Tibial nerve (tissue), 4 donors: ENCODE results near the gene LCNL1. TPM values are rescaled to one million over a fixed set of nuclear protein-coding genes. Genes with fewer than 3 reads are reported as not detected.

ENCODE experiments used
- DNase-seq, 2 donors: peaks; one replicate each; pipeline ENCODE4 v3.0.0-alpha.2; 2019; ENCODE audit warnings: low spot score in 2 of 2
- H3K27ac ChIP-seq, 4 donors: fragments of 200-600 bp; sonication (generic) in 3 of 4; one replicate each; pipeline ENCODE4 v1.5.1; 2017 to 2019; ENCODE audit warnings: mild to moderate bottlenecking in 1 of 4
- H3K27me3 ChIP-seq, 2 donors: fragments of 200-600 bp; sonication (generic) in 1 of 2; one replicate each; pipeline versions ENCODE4 v1.5.1 to v1.6.0; 2017 to 2019
- H3K36me3 ChIP-seq, 3 donors: fragments of 200-600 bp; sonication (generic); one replicate each; pipeline ENCODE4 v1.5.1; 2018 to 2019
- H3K4me1 ChIP-seq, 4 donors: fragments of 200-600 bp; sonication (generic) in 3 of 4; one replicate each; pipeline ENCODE4 v1.5.1; 2017 to 2019
- H3K4me3 ChIP-seq, 4 donors: fragments of 200-600 bp; sonication (generic) in 3 of 4; one replicate each; pipeline ENCODE4 v1.5.1; 2017 to 2019; ENCODE audit warnings: mild to moderate bottlenecking in 1 of 4, moderate library complexity in 1 of 4
- H3K9me3 ChIP-seq, 4 donors: fragments of 200-600 bp; sonication (generic) in 3 of 4; one replicate each; pipeline ENCODE4 v1.5.1; 2017 to 2019
- EP300 ChIP-seq, 2 donors: sonication (generic); formaldehyde crosslinking; IDR thresholded peaks; one replicate each; pipeline ENCODE4 v1.6.1; 2017; ENCODE audit warnings: antibody characterized with exemption in 2 of 2, mild to moderate bottlenecking in 1 of 2
- POLR2A ChIP-seq, 2 donors: fragments of 450-650 bp; IDR thresholded peaks; one replicate each; pipeline ENCODE4 v1.6.1; 2017; ENCODE audit warnings: antibody characterized with exemption in 2 of 2, mild to moderate bottlenecking in 2 of 2, moderate library complexity in 2 of 2
- WGBS, 2 donors: methylation state at CpG; one replicate each; pipeline ENCODE4 v1.1.5; 2018; 5-methylcytosine and 5-hydroxymethylcytosine counted together
- total RNA-seq, 4 donors: library from RNA; depleted of rRNA; stranded (reverse); fragments of >200 nt; gene quantifications; one replicate each; pipeline ENCODE4 v1.1.0, GENCODE V29; 2016
- TF ChIP-seq, protein P1 (sequence below), 5 experiments: fragments of 200-600 bp in 3 of 5; fragments of 450-650 bp in 2 of 5; sonication (generic) in 3 of 5; IDR thresholded peaks; one replicate each; pipeline ENCODE4 v1.5.1; 2016 to 2019; ENCODE audit warnings: antibody characterized with exemption in 5 of 5, mild to moderate bottlenecking in 3 of 5, moderate library complexity in 2 of 5

The LCNL1 gene
- total RNA-seq, 4 donors from 2014 or later, result 14.7 to 86.3 (median 64.3) TPM

DNA sequence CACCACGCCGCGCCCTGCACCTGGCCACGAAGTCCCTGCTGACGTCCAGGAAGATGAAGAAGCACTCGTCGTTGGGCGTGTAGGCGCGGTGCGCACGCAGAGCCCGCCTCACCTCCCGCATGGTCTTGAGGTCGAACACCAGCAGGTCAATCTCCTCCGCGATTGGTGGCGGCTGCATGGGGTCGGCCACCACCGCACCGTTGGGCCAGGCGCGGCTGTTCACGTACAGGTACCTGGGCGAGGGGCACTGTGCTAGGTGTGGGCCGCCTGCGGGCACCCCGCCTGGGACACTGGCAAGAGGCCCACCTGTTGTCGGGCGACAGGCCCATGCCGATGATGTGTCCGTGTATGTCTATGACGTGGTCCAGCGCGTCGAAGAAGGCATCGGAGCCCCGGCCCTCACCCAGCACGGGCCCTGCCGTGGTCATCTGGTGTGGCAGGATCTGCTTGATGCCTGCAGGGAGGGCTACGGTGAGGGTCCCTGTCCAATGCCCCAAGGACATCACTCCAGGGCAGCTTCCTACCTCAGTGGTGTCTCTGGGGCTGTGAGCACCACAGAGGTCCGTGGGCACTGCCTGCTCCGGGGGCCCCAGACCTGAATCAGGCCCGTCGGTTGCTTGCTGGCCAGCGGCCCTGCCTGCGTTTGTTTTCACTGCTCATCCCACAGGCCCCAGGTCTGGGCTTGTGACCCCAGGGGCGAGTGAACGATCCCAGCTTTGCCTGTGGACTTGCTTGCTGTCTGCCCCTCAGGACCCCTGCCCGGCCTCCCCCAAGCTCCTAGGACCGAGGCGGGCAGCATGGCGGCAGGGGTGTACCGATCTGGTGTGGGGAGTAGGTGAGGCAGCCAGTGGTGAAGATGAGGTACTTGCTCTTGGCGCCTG lies 41.3 kb upstream of the LCNL1 start:
- Histone ChIP-seq H3K4me3 (no peak overlapping the region), H3K4me1 (peaks cover 0 to 46% (median 15%) of the 10 kb centered on the region in 4 donors), H3K27ac (no peak overlapping the region), H3K9me3 (no peaks in the 10 kb centered on the region), H3K36me3 (peaks cover 4 to 56% (median 29%) of the 10 kb centered on the region in 3 donors), H3K27me3 (no peaks in the 10 kb centered on the region)
- 94% methylated on average over 48 to 52 of the region's 55 CpGs for WGBS, 2 donors
- TF ChIP-seq POLR2A (IDR thresholded peaks at IDR 0.05) (no peak), EP300 (IDR thresholded peaks at IDR 0.05) (no peak)
- TF ChIP-seq, protein P1, sequence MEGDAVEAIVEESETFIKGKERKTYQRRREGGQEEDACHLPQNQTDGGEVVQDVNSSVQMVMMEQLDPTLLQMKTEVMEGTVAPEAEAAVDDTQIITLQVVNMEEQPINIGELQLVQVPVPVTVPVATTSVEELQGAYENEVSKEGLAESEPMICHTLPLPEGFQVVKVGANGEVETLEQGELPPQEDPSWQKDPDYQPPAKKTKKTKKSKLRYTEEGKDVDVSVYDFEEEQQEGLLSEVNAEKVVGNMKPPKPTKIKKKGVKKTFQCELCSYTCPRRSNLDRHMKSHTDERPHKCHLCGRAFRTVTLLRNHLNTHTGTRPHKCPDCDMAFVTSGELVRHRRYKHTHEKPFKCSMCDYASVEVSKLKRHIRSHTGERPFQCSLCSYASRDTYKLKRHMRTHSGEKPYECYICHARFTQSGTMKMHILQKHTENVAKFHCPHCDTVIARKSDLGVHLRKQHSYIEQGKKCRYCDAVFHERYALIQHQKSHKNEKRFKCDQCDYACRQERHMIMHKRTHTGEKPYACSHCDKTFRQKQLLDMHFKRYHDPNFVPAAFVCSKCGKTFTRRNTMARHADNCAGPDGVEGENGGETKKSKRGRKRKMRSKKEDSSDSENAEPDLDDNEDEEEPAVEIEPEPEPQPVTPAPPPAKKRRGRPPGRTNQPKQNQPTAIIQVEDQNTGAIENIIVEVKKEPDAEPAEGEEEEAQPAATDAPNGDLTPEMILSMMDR (IDR thresholded peaks at IDR 0.05), result no peak
- no peak for DNase-seq

DNA sequence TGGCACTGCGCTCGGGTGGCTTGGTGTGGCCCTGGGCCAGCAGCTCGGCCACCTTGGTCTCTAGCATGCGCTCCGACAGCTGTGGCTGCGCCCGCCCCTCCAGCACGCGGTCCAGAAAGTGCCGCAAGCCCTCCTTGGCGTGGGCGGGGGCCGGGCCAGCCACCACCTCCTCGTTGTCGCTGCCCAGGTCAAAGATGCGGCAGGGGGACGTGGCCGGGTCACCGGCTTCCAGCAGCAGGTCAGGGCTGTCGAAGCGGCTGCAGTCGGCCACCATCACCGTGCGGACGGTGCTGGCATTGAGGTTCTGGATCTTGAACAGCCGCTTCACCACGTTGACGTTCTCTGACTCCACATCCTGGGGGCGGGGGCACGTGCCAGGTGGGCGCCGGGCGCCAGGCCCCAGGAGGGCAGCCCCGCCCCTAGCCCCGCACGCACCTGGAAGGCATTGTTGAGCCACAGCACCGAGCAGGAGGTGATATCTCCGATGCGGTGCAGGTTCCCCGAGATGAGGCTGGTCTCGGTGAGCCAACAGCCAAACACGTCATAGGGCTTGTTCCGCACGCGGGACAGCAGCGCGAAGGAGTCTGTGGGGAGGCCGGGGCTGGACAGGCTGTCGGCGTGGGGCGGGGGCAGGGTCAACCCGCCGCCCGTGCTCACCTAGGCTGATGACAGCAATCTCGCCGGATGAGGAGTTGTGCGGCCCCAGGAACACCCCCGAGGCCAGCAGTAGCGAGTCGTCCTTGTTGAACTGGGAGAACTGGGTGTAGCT lies 40.5 kb upstream of the LCNL1 start:
- 90 to 96% methylated on average over 34 to 60 of the region's 60 CpGs for WGBS, 2 donors
- Histone ChIP-seq H3K9me3 (no peaks in the 10 kb centered on the region), H3K4me1 (peaks cover 0 to 54% (median 21%) of the 10 kb centered on the region in 4 donors), H3K27me3 (no peaks in the 10 kb centered on the region), H3K4me3 (no peak overlapping the region), H3K36me3 (peaks cover 4 to 53% (median 29%) of the 10 kb centered on the region in 3 donors), H3K27ac (no peak overlapping the region)
- no peak for TF ChIP-seq EP300 (IDR thresholded peaks at IDR 0.05)
- TF ChIP-seq, protein P1 (IDR thresholded peaks at IDR 0.05), result no peak
- no peak for TF ChIP-seq POLR2A (IDR thresholded peaks at IDR 0.05)
- DNase-seq, result peak in 1 of 2 donors; percentile 12

- H3K27me3 ChIP-seq, result no peaks in the 10 kb centered on the region
- no peaks in the 10 kb centered on the region for H3K9me3 ChIP-seq
- H3K27ac ChIP-seq, result peak overlapping the region in 1 of 4 donors; percentile 91
- peak overlapping the region in 3 of 4 donors; percentile 66 to 93 (median 92) for H3K4me3 ChIP-seq
- H3K36me3 ChIP-seq, result peaks cover 4 to 47% (median 29%) of the 10 kb centered on the region in 3 donors
- WGBS, 2 donors, result 90 to 91% methylated on average over 12 to 16 of the region's 16 CpGs
- DNase-seq, result peak in 1 of 2 donors; percentile 13
- TF ChIP-seq EP300 (IDR thresholded peaks at IDR 0.05) (no peak), POLR2A (IDR thresholded peaks at IDR 0.05) (no peak)
- TF ChIP-seq, protein P1 (IDR thresholded peaks at IDR 0.05), result no peak
- peaks cover 0 to 60% (median 27%) of the 10 kb centered on the region in 4 donors for H3K4me1 ChIP-seq
Observed at GRCh38 chr9:136942881-136943230, 39.9 kb upstream of the LCNL1 start.

- H3K36me3 ChIP-seq, result peaks cover 4 to 45% (median 29%) of the 10 kb centered on the region in 3 donors
- no peaks in the 10 kb centered on the region for H3K27me3 ChIP-seq
- TF ChIP-seq EP300 (IDR thresholded peaks at IDR 0.05), result no peak
- no peak for TF ChIP-seq POLR2A (IDR thresholded peaks at IDR 0.05)
- TF ChIP-seq, protein P1 (IDR thresholded peaks at IDR 0.05), result no peak
- H3K27ac ChIP-seq, result peak overlapping the region; percentile 78 to 91 (median 86)
- H3K4me3 ChIP-seq, result peak overlapping the region; percentile 66 to 97 (median 92)
- no peaks in the 10 kb centered on the region for H3K9me3 ChIP-seq
- WGBS, 2 donors, result 33 to 37% methylated on average over 26 to 37 of the region's 61 CpGs
- peak in 1 of 2 donors; percentile 14 for DNase-seq
- H3K4me1 ChIP-seq, result peaks cover 0 to 67% (median 34%) of the 10 kb centered on the region in 4 donors
Observed at GRCh38 chr9:136943291-136944211, 39.2 kb upstream of the LCNL1 start.
